ENCODE measurements around the gene MACO1. TPM values are rescaled to one million over a fixed set of nuclear protein-coding genes. Genes with fewer than 3 reads are reported as not detected.

Gene MACO1
- total and polyA plus RNA-seq, 9 of the 15 experiments (the other 6 are each of a cell fraction or from before 2014, with no cell fraction given): 4.6 to 28.4 (median 21.7) TPM

- Histone ChIP-seq H3K36me3 (ENCODE audit: control insufficient read depth, insufficient read depth, low read length) (peaks cover 8% of the 10 kb centered on the region), H3K9me1 (ENCODE audit: control insufficient read depth, insufficient read depth, low read length) (no peaks in the 10 kb centered on the region), H3K9ac (ENCODE audit: insufficient read depth in 1 of 2, low read depth in 2 of 2, low read length in 2 of 2) (no peak overlapping the region), H3K4me3 (no peak overlapping the region), H3K4me1 (replicated peaks in 1 of 2; ENCODE audit: control insufficient read depth in 2 of 2, insufficient read depth in 2 of 2, low read length in 2 of 2) (0 out of 5 replicates have a peak, but pooled peaks cover 0 to 2% of the 10 kb centered on the region in 2 experiments), H3K79me2 (ENCODE audit: control insufficient read depth, insufficient read depth, low read length) (no peaks in the 10 kb centered on the region), H3K9me3 (replicated peaks; ENCODE audit: control insufficient read depth, insufficient read depth, low read depth, low read length) (no peaks in the 10 kb centered on the region), H2AFZ (ENCODE audit: low read depth, low read length) (no peak overlapping the region), H3K27me3 (ENCODE audit: control insufficient read depth in 2 of 2, insufficient read depth in 2 of 2, low read length in 2 of 2) (no peaks in the 10 kb centered on the region), H4K20me1 (replicated peaks; ENCODE audit: control insufficient read depth, insufficient read depth, low read length) (no peaks in the 10 kb centered on the region), H3K27ac (ENCODE audit: extremely low read depth, low read depth, low read length) (no peak overlapping the region), H3K4me2 (ENCODE audit: insufficient read depth, low read length) (no peak overlapping the region)
- ATAC-seq: no peak; the same call in 1 of the 3 replicates
- 0 out of 2 replicates have a peak, but pooled peaks have one; percentile 12 for TF ChIP-seq POLR2G (IDR thresholded peaks at IDR 0.05; ENCODE audit: low read depth, low read length)
- 0 out of 2 replicates have a peak, but pooled peaks have one; percentile 6 for TF ChIP-seq SPI1 (IDR thresholded peaks at IDR 0.05; ENCODE audit: borderline replicate concordance, low read depth, low read length)
- no peak for TF ChIP-seq ZNF551 (CRISPR knock-in tag; IDR thresholded peaks at IDR 0.05)
- no peak for TF ChIP-seq ZNF3 (CRISPR knock-in tag; IDR thresholded peaks at IDR 0.05)
- no peak for FAIRE-seq
- intact Hi-C loops (cut with micrococcal nuclease): no loop called here
- CTCF ChIA-PET (ENCODE audit: low intra/inter-chr PET ratio): no interaction called here
- DNase-seq (ENCODE audit: extremely low read depth in 1 of 4, low spot score in 3 of 4): no peak
- POLR2A ChIA-PET: interaction anchor here (0.6 to 2.1 kb wide), 11 partner anchors 8 to 1608 kb away, joined by 3 to 6 read pairs (median 3); no protein-coding TSS in a partner anchor
- 68% methylated on average over 14 of the region's 14 CpGs for WGBS (ENCODE audit: insufficient coverage, low coverage, missing lambda C conversion rate)
- BruUV-seq (replicated peaks): no TSS peak
- in situ Hi-C loops (cut with MboI): no loop called here
These were observed 75.1 kb downstream of the MACO1 start for GRCh38 chr1:25505656-25506385.

All from K562 (cell line).